HEK293 (cell line): Measurements from ENCODE around the gene HMOX1.

ENCODE experiments used
- CTCF ChIP-seq: fragments of 450-650 bp; formaldehyde crosslinking; IDR thresholded peaks from 2 replicates; pipeline ENCODE4 v1.5.1; 2016; ENCODE audit warnings: missing biosample characterization, missing genetic modification characterization
- EGR2 ChIP-seq: fragments of 450-650 bp; formaldehyde crosslinking; IDR thresholded peaks from 2 replicates; pipeline ENCODE4 v1.5.1; 2016; ENCODE audit warnings: low read depth, missing biosample characterization, missing genetic modification characterization
- FEZF1 ChIP-seq: fragments of 450-650 bp; formaldehyde crosslinking; IDR thresholded peaks from 2 replicates; pipeline ENCODE4 v1.5.1; 2016; ENCODE audit warnings: missing biosample characterization, missing genetic modification characterization
- GLIS1 ChIP-seq: fragments of 450-650 bp; formaldehyde crosslinking; IDR thresholded peaks from 2 replicates; pipeline ENCODE4 v1.5.1; 2016; ENCODE audit warnings: missing biosample characterization, missing genetic modification characterization
- KLF10 ChIP-seq: fragments of 450-650 bp; IDR thresholded peaks from 2 replicates; pipeline ENCODE4 v1.5.1; 2018; ENCODE audit warnings: missing biosample characterization, mild to moderate bottlenecking, missing genetic modification characterization
- REPIN1 ChIP-seq: fragments of 450-650 bp; formaldehyde crosslinking; IDR thresholded peaks from 2 replicates; pipeline ENCODE4 v1.5.1; 2017; ENCODE audit warnings: missing biosample characterization, missing genetic modification characterization, low read depth
- REST ChIP-seq: fragments of 450-650 bp; formaldehyde crosslinking; IDR thresholded peaks from 2 replicates; pipeline ENCODE4 v1.5.1; 2016; ENCODE audit warnings: missing biosample characterization, missing genetic modification characterization
- SP3 ChIP-seq: fragments of 450-650 bp; formaldehyde crosslinking; IDR thresholded peaks from 2 replicates; pipeline ENCODE4 v1.5.1; 2016; ENCODE audit warnings: missing biosample characterization, missing genetic modification characterization
- WT1 ChIP-seq: fragments of 450-650 bp; formaldehyde crosslinking; IDR thresholded peaks from 2 replicates; pipeline ENCODE4 v1.5.1; 2016; ENCODE audit warnings: missing biosample characterization, missing genetic modification characterization
- ZFP69B ChIP-seq: fragments of 450-650 bp; formaldehyde crosslinking; IDR thresholded peaks from 2 replicates; pipeline ENCODE4 v1.5.1; 2016; ENCODE audit warnings: missing biosample characterization, missing genetic modification characterization
- ZNF114 ChIP-seq: fragments of 450-650 bp; formaldehyde crosslinking; IDR thresholded peaks from 2 replicates; pipeline ENCODE4 v1.5.0; 2017; ENCODE audit warnings: missing biosample characterization, missing genetic modification characterization
- ZNF140 ChIP-seq: fragments of 450-650 bp; formaldehyde crosslinking; IDR thresholded peaks from 2 replicates; pipeline ENCODE4 v1.5.1; 2016; ENCODE audit warnings: missing biosample characterization, missing genetic modification characterization
- ZNF174 ChIP-seq: fragments of 450-650 bp; formaldehyde crosslinking; IDR thresholded peaks from 2 replicates; pipeline ENCODE4 v1.5.0; 2017; ENCODE audit warnings: missing biosample characterization, mild to moderate bottlenecking, missing genetic modification characterization
- ZNF214 ChIP-seq: fragments of 450-650 bp; formaldehyde crosslinking; IDR thresholded peaks from 2 replicates; pipeline ENCODE4 v1.5.1; 2017; ENCODE audit warnings: missing biosample characterization, mild to moderate bottlenecking, missing genetic modification characterization, borderline replicate concordance
- ZNF362 ChIP-seq: fragments of 450-650 bp; formaldehyde crosslinking; IDR thresholded peaks from 2 replicates; pipeline ENCODE4 v1.5.1; 2016; ENCODE audit warnings: missing biosample characterization, missing genetic modification characterization
- ZNF398 ChIP-seq: fragments of 450-650 bp; formaldehyde crosslinking; IDR thresholded peaks from 2 replicates; pipeline ENCODE4 v1.5.1; 2017; ENCODE audit warnings: missing biosample characterization, missing genetic modification characterization
- ZNF416 ChIP-seq: fragments of 450-650 bp; formaldehyde crosslinking; IDR thresholded peaks from 2 replicates; pipeline ENCODE4 v1.5.1; 2016; ENCODE audit warnings: missing biosample characterization, missing genetic modification characterization
- ZNF433 ChIP-seq: fragments of 450-650 bp; formaldehyde crosslinking; IDR thresholded peaks from 2 replicates; pipeline ENCODE4 v1.5.1; 2016; ENCODE audit warnings: missing biosample characterization, missing genetic modification characterization, low read depth
- ZNF596 ChIP-seq: fragments of 450-650 bp; IDR thresholded peaks from 2 replicates; pipeline ENCODE4 v1.5.0; 2018; ENCODE audit warnings: missing biosample characterization, mild to moderate bottlenecking, missing genetic modification characterization, moderate library complexity
- ZNF600 ChIP-seq: fragments of 450-650 bp; formaldehyde crosslinking; IDR thresholded peaks from 2 replicates; pipeline ENCODE4 v1.5.1; 2016; ENCODE audit warnings: missing biosample characterization, missing genetic modification characterization
- ZNF639 ChIP-seq: fragments of 450-650 bp; formaldehyde crosslinking; IDR thresholded peaks from 2 replicates; pipeline ENCODE4 v1.5.1; 2016; ENCODE audit warnings: missing biosample characterization, missing genetic modification characterization
- ZNF645 ChIP-seq: fragments of 450-650 bp; formaldehyde crosslinking; IDR thresholded peaks from 2 replicates; pipeline ENCODE4; 2016; ENCODE audit warnings: missing biosample characterization, missing genetic modification characterization
- ZNF660 ChIP-seq: fragments of 450-650 bp; IDR thresholded peaks from 2 replicates; pipeline ENCODE4 v1.5.1; 2018; ENCODE audit warnings: missing biosample characterization, mild to moderate bottlenecking, missing genetic modification characterization
- ZNF776 ChIP-seq: fragments of 450-650 bp; formaldehyde crosslinking; IDR thresholded peaks from 2 replicates; pipeline ENCODE4 v1.5.0; 2017; ENCODE audit warnings: missing biosample characterization, missing genetic modification characterization, borderline replicate concordance
- ZNF785 ChIP-seq: fragments of 450-650 bp; formaldehyde crosslinking; IDR thresholded peaks from 2 replicates; pipeline ENCODE4 v1.5.1; 2016; ENCODE audit warnings: missing biosample characterization, missing genetic modification characterization
- ZNF791 ChIP-seq: fragments of 450-650 bp; formaldehyde crosslinking; IDR thresholded peaks from 2 replicates; pipeline ENCODE4 v1.5.1; 2016; ENCODE audit warnings: missing biosample characterization, missing genetic modification characterization
- ZSCAN16 ChIP-seq: fragments of 450-650 bp; formaldehyde crosslinking; IDR thresholded peaks from 2 replicates; pipeline ENCODE4 v1.5.1; 2016; ENCODE audit warnings: missing biosample characterization, missing genetic modification characterization
- ZSCAN4 ChIP-seq: fragments of 450-650 bp; formaldehyde crosslinking; IDR thresholded peaks from 2 replicates; pipeline ENCODE4 v1.5.1; 2017; ENCODE audit warnings: missing biosample characterization, missing genetic modification characterization

The HMOX1 gene

GRCh38 chr22:35380537-35381423, at the start of gene HMOX1 (continued):
- no peak for TF ChIP-seq ZNF645 (tag by site-specific recombination)
- peak; percentile 38; the same call in 1 of the 2 replicates for TF ChIP-seq ZNF639
- TF ChIP-seq ZSCAN4 (tag by site-specific recombination), result peak; percentile 97
- TF ChIP-seq ZNF362 (tag by site-specific recombination), result no peak
- no peak for TF ChIP-seq ZNF660 (tag by site-specific recombination)
- no peak for TF ChIP-seq REPIN1 (tag by site-specific recombination)
- TF ChIP-seq ZNF776 (tag by site-specific recombination), result no peak
- no peak for TF ChIP-seq ZNF416 (tag by site-specific recombination)
- peak; percentile 89 for TF ChIP-seq ZNF600 (tag by site-specific recombination)
- no peak for TF ChIP-seq ZNF785 (tag by site-specific recombination)
- TF ChIP-seq ZNF214 (tag by site-specific recombination), result no peak
- peak; percentile 83 for TF ChIP-seq ZNF398 (tag by site-specific recombination)
- TF ChIP-seq EGR2 (tag by site-specific recombination), result peak; percentile 66
- TF ChIP-seq FEZF1 (tag by site-specific recombination), result peak; percentile 72
- no peak for TF ChIP-seq ZNF596 (tag by site-specific recombination)
- TF ChIP-seq KLF10, result no peak; the same call in 1 of the 2 replicates
- TF ChIP-seq ZSCAN16 (tag by site-specific recombination), result no peak
- peak; percentile 88 for TF ChIP-seq ZFP69B
- TF ChIP-seq ZNF114 (tag by site-specific recombination), result no peak
- TF ChIP-seq SP3, result 0 out of 2 replicates have a peak, but pooled peaks have one; percentile 10
- no peak for TF ChIP-seq ZNF140
- no peak for TF ChIP-seq ZNF174 (tag by site-specific recombination)
- peak; percentile 15; the same call in 1 of the 2 replicates for TF ChIP-seq WT1 (tag by site-specific recombination)
- TF ChIP-seq REST (tag by site-specific recombination), result no peak
- TF ChIP-seq GLIS1 (tag by site-specific recombination), result peak; percentile 28; the same call in 1 of the 2 replicates
- no peak for TF ChIP-seq ZNF433 (tag by site-specific recombination)
- no peak for TF ChIP-seq ZNF791 (tag by site-specific recombination)
- peak; percentile 54 for TF ChIP-seq CTCF (tag by site-specific recombination)
